SK-N-SH (cell line): ENCODE results near the gene FXYD7.

Experiments used
- CHD2 ChIP-seq: fragments of 150-350 bp; IDR thresholded peaks from 2 replicates; pipeline ENCODE4 v1.6.1; 2018; ENCODE audit warnings: low read length; ENCODE audit not compliant: partially characterized antibody
- CTCF ChIP-seq: fragments of 200-600 bp; sonication (generic); IDR thresholded peaks from 2 replicates; pipeline ENCODE4 v1.6.1; 2017; ENCODE audit warnings: antibody characterized with exemption, mild to moderate bottlenecking, moderate library complexity
- ELF1 ChIP-seq: IDR thresholded peaks from 2 replicates; pipeline ENCODE4 v1.4.0; 2012
- EP300 ChIP-seq, 2 experiments: IDR thresholded peaks; 2 replicates each; pipeline versions ENCODE4 v1.4.0 to v1.6.1; 2012; ENCODE audit warnings: borderline replicate concordance in 1 of 2, low read depth in 1 of 2, low read length in 1 of 2
- FOXJ3 ChIP-seq: sonication (generic); formaldehyde crosslinking; IDR thresholded peaks from 2 replicates; pipeline ENCODE4 v1.5.1; 2020; ENCODE audit warnings: mild to moderate bottlenecking, missing genetic modification reagents
- GABPA ChIP-seq: IDR thresholded peaks from 2 replicates; pipeline ENCODE4 v1.4.0; 2012; ENCODE audit warnings: low read depth, mild to moderate bottlenecking
- IRF3 ChIP-seq: fragments of 150-350 bp; IDR thresholded peaks from 2 replicates; pipeline ENCODE4 v1.6.1; 2016; ENCODE audit warnings: mild to moderate bottlenecking, low read depth, low read length
- NRF1 ChIP-seq: IDR thresholded peaks from 2 replicates; pipeline ENCODE4 v1.6.1; 2012; ENCODE audit warnings: low read depth, mild to moderate bottlenecking, low read length
- POLR2AphosphoS5 ChIP-seq: IDR thresholded peaks from 2 replicates; pipeline ENCODE4 v1.6.1; 2012; ENCODE audit warnings: low read depth, low read length
- RAD21 ChIP-seq: IDR thresholded peaks from 2 replicates; pipeline ENCODE4 v1.6.1; 2012; ENCODE audit warnings: mild to moderate bottlenecking, low read length
- RXRA ChIP-seq: IDR thresholded peaks from 2 replicates; pipeline ENCODE4 v1.4.0; 2012; ENCODE audit warnings: low read depth, mild to moderate bottlenecking, borderline replicate concordance
- TEAD4 ChIP-seq: IDR thresholded peaks from 2 replicates; pipeline ENCODE4 v1.4.0; 2012; ENCODE audit warnings: mild to moderate bottlenecking, borderline replicate concordance; ENCODE audit not compliant: insufficient read depth
- USF1 ChIP-seq: IDR thresholded peaks from 2 replicates; pipeline ENCODE4 v1.4.0; 2012; ENCODE audit warnings: low read depth, borderline replicate concordance
- YY1 ChIP-seq: IDR thresholded peaks from 2 replicates; pipeline ENCODE4 v1.4.0; 2012; ENCODE audit warnings: low read depth, mild to moderate bottlenecking

- TF ChIP-seq IRF3 (no peak), FOXJ3 (CRISPR knock-in tag) (no peak), RAD21 (no peak), RXRA (no peak), CTCF (no peak), CHD2 (no peak), TEAD4 (no peak), YY1 (no peak), EP300 (IDR thresholded peaks at IDR 0.05; ENCODE audit: borderline replicate concordance in 1 of 2, low read depth in 1 of 2, low read length in 1 of 2) (no peak), NRF1 (no peak), ELF1 (no peak), USF1 (no peak), GABPA (no peak), POLR2AphosphoS5 (no peak)
Observed at GRCh38 chr19:35199481-35199880, 56.4 kb downstream of the FXYD7 start.
